SK-N-SH (cell line): ENCODE measurements around the gene RNF13. TPM values are rescaled to one million over a fixed set of nuclear protein-coding genes. Genes with fewer than 3 reads are reported as not detected.

Experiments used
- CTCF ChIA-PET: fragments of 300-600, 350-600 bp; formaldehyde crosslinking; extraction: SDS; loops from one replicate; lab custom pipeline; 2021; lab: Yijun Ruan, JAX
- POLR2A ChIA-PET: fragments of 350-600 bp; sonication (Branson Sonifier 250); formaldehyde crosslinking; extraction: SDS; loops from one replicate; lab custom pipeline; 2020; ENCODE audit warnings: antibody characterized with exemption, inconsistent platforms; lab: Yijun Ruan, JAX
- DNase-seq: peaks from one replicate; pipeline ENCODE4 v3.0.0; 2012
- H2AFZ ChIP-seq: fragments of 200-600 bp; sonication (generic); 2 replicates; pipeline ENCODE4 v1.8.1; 2016; ENCODE audit warnings: antibody characterized with exemption, mild to moderate bottlenecking, low read depth
- H3F3A ChIP-seq: fragments of 200-600 bp; sonication (generic); replicated peaks from 2 replicates; pipeline ENCODE3; 2016; ENCODE audit warnings: antibody characterized with exemption, mild to moderate bottlenecking; ENCODE audit not compliant: insufficient read depth
- H3K27ac ChIP-seq, 2 experiments: fragments of 200-500 bp in 1 of 2; fragments of 200-600 bp in 1 of 2; sonication (Bioruptor generic) in 1 of 2; sonication (generic), shearing (Covaris generic) in 1 of 2; 2 replicates each; pipeline versions ENCODE4 v1.5.1 to v1.6.1; 2014 to 2016; ENCODE audit warnings: low read depth in 2 of 2, inconsistent platforms in 1 of 2, low read length in 1 of 2, mild to moderate bottlenecking in 1 of 2, mixed read lengths in 1 of 2
- H3K27me3 ChIP-seq: fragments of 200-600 bp; sonication (generic), shearing (Covaris generic); 2 replicates; pipeline ENCODE4 v1.6.1; 2016; ENCODE audit warnings: mixed run types; ENCODE audit not compliant: insufficient read depth
- H3K36me3 ChIP-seq, 2 experiments: fragments of 200-500 bp in 1 of 2; fragments of 200-600 bp in 1 of 2; sonication (Bioruptor generic) in 1 of 2; sonication (generic) in 1 of 2; replicated peaks in 1 of 2; 2 replicates each; pipeline versions ENCODE3 to v1.5.1; 2014 to 2016; ENCODE audit warnings: low read length in 1 of 2, mild to moderate bottlenecking in 1 of 2; ENCODE audit not compliant: insufficient read depth in 2 of 2, control insufficient read depth in 1 of 2
- H3K4me1 ChIP-seq, 2 experiments: fragments of 200-500 bp in 1 of 2; fragments of 200-600 bp in 1 of 2; sonication (Bioruptor generic) in 1 of 2; sonication (generic), shearing (Covaris generic) in 1 of 2; 2 replicates each; pipeline versions ENCODE4 v1.5.1 to v1.6.1; 2014 to 2016; ENCODE audit warnings: low read depth in 1 of 2, low read length in 1 of 2, mixed run types in 1 of 2; ENCODE audit not compliant: insufficient read depth in 2 of 2, control insufficient read depth in 1 of 2
- H3K4me2 ChIP-seq: fragments of 200-600 bp; sonication (generic), shearing (Covaris generic); 2 replicates; pipeline ENCODE4 v1.6.1; 2017; ENCODE audit warnings: mixed run types
- H3K4me3 ChIP-seq, 2 experiments: fragments of 200-500 bp in 1 of 2; fragments of 200-600 bp in 1 of 2; sonication (Bioruptor generic) in 1 of 2; sonication (generic), shearing (Covaris generic) in 1 of 2; 2 replicates each; pipeline versions ENCODE4 v1.5.1 to v1.8.1; 2014 to 2016; ENCODE audit warnings: low read depth in 2 of 2, inconsistent platforms in 1 of 2, low read length in 1 of 2, mild to moderate bottlenecking in 1 of 2, mixed read lengths in 1 of 2, moderate library complexity in 1 of 2
- H3K79me2 ChIP-seq: fragments of 200-600 bp; sonication (generic); 2 replicates; pipeline ENCODE4 v1.8.1; 2017; ENCODE audit warnings: mild to moderate bottlenecking; ENCODE audit not compliant: insufficient read depth
- H3K9ac ChIP-seq: fragments of 200-600 bp; sonication (generic); 2 replicates; pipeline ENCODE4 v1.6.1; 2017; ENCODE audit warnings: mixed run types
- H3K9me2 ChIP-seq: fragments of 200-600 bp; sonication (generic); 2 replicates; pipeline ENCODE4 v1.6.1; 2017; ENCODE audit warnings: mixed run types
- H3K9me3 ChIP-seq: fragments of 200-600 bp; sonication (generic); 2 replicates; pipeline ENCODE4 v1.6.1; 2017; ENCODE audit warnings: mixed run types, mild to moderate bottlenecking, moderate library complexity
- H4K20me1 ChIP-seq: fragments of 200-600 bp; sonication (generic); 2 replicates; pipeline ENCODE4 v1.6.1; 2017; ENCODE audit warnings: mild to moderate bottlenecking, mixed run types; ENCODE audit not compliant: insufficient read depth
- EZH2phosphoT487 ChIP-seq: fragments of 200-600 bp; sonication (generic); IDR thresholded peaks from 2 replicates; pipeline ENCODE4 v1.6.1; 2017; ENCODE audit warnings: low read depth, mixed run types, mild to moderate bottlenecking, antibody characterized with exemption, moderate library complexity, borderline replicate concordance
- FOSL2 ChIP-seq: IDR thresholded peaks from 2 replicates; pipeline ENCODE4 v1.4.0; 2012; ENCODE audit warnings: low read depth, mild to moderate bottlenecking, moderate library complexity, borderline replicate concordance
- GABPA ChIP-seq: IDR thresholded peaks from 2 replicates; pipeline ENCODE4 v1.4.0; 2012; ENCODE audit warnings: low read depth, mild to moderate bottlenecking
- GATA2 ChIP-seq: sonication (generic); formaldehyde crosslinking; IDR thresholded peaks from 2 replicates; pipeline ENCODE4 v1.5.0; 2020; ENCODE audit warnings: mild to moderate bottlenecking, missing genetic modification reagents
- MXI1 ChIP-seq: IDR thresholded peaks from 2 replicates; pipeline ENCODE4 v1.6.1; 2012; ENCODE audit warnings: mild to moderate bottlenecking, low read depth, low read length, improper control_type of control experiment
- POLR2AphosphoS5 ChIP-seq: IDR thresholded peaks from 2 replicates; pipeline ENCODE4 v1.6.1; 2012; ENCODE audit warnings: low read depth, low read length
- SIN3A ChIP-seq: IDR thresholded peaks from 2 replicates; pipeline ENCODE4 v1.6.1; 2012; ENCODE audit warnings: low read depth, mild to moderate bottlenecking, low read length, moderate library complexity, borderline replicate concordance
- SMC3 ChIP-seq: IDR thresholded peaks from 2 replicates; pipeline ENCODE4 v1.6.1; 2012; ENCODE audit warnings: low read depth, low read length, improper control_type of control experiment
- TAF1 ChIP-seq: IDR thresholded peaks from 2 replicates; pipeline ENCODE4 v1.6.1; 2012; ENCODE audit warnings: low read depth, mild to moderate bottlenecking, low read length, moderate library complexity, borderline replicate concordance
- TCF12 ChIP-seq: IDR thresholded peaks from 2 replicates; pipeline ENCODE4 v1.4.0; 2012
- TEAD4 ChIP-seq: IDR thresholded peaks from 2 replicates; pipeline ENCODE4 v1.4.0; 2012; ENCODE audit warnings: mild to moderate bottlenecking, borderline replicate concordance; ENCODE audit not compliant: insufficient read depth
- YY1 ChIP-seq: IDR thresholded peaks from 2 replicates; pipeline ENCODE4 v1.4.0; 2012; ENCODE audit warnings: low read depth, mild to moderate bottlenecking
- WGBS: methylation state at CpG from one replicate; pipeline ENCODE4 v1.1.6; 2017; ENCODE audit warnings: low lambda C conversion rate; 5-methylcytosine and 5-hydroxymethylcytosine counted together
- polyA plus RNA-seq, 3 experiments: library from polyadenylated mRNA; depleted of rRNA; stranded (reverse); fragments of >200 nt; gene quantifications; 2 replicates each; pipeline ENCODE4 v1.2.3, GENCODE V29; 2012
- TF ChIP-seq, protein P1 (sequence below): IDR thresholded peaks from 2 replicates; pipeline ENCODE4 v1.4.0; 2012; ENCODE audit warnings: low read depth, borderline replicate concordance
- TF ChIP-seq, protein P2 (sequence below): IDR thresholded peaks from 2 replicates; pipeline ENCODE4; 2012
- TF ChIP-seq, protein P3 (sequence below): fragments of 200-600 bp; sonication (generic); IDR thresholded peaks from 2 replicates; pipeline ENCODE4 v1.6.1; 2017; ENCODE audit warnings: antibody characterized with exemption, mild to moderate bottlenecking, moderate library complexity

Gene RNF13
- polyA plus RNA-seq, 1 of the 3 experiments (the other 2 are of a cell fraction): 14.9 TPM

DNA sequence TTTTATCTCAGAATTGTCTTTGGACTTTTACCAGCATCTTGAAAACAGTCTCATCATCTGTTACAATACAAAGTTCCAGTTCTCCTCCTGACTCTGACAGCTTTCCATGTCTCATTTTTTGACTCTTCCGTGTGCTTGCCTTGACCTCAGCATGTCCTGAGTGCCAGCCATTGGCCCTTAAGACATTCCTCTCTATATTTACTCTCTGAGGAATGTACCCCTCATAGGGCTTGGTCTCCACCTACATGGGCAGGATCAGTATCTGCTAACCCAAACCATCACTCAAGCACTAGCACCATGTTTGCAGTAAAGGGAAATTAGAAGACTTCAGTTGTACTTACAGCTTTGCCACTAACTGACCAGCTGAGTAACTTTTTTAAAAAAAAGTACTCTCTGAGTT, 36.8 kb upstream of the RNF13 start:
- ChIA-PET POLR2A (no interaction called here), CTCF (interaction anchor here (0.9 to 3.2 kb wide), 4 partner anchors 10 to 463 kb away, joined by 3 to 27 read pairs (median 8); no protein-coding TSS in a partner anchor)
- Histone ChIP-seq H3K4me3 (no peak overlapping the region), H3K9me3 (no peaks in the 10 kb centered on the region), H3K27ac (no peak overlapping the region), H3K36me3 (no peaks in the 10 kb centered on the region), H3K4me1 (no peaks in the 10 kb centered on the region), H3K9ac (no peak overlapping the region), H3K27me3 (no peaks in the 10 kb centered on the region), H4K20me1 (no peaks in the 10 kb centered on the region), H3F3A (no peaks in the 10 kb centered on the region), H3K4me2 (no peak overlapping the region), H3K9me2 (no peaks in the 10 kb centered on the region), H2AFZ (no peak overlapping the region), H3K79me2 (no peaks in the 10 kb centered on the region)
- DNase-seq: no peak
- WGBS: 83% methylated on average over 1 of the region's 1 CpG
- TF ChIP-seq, protein P1, sequence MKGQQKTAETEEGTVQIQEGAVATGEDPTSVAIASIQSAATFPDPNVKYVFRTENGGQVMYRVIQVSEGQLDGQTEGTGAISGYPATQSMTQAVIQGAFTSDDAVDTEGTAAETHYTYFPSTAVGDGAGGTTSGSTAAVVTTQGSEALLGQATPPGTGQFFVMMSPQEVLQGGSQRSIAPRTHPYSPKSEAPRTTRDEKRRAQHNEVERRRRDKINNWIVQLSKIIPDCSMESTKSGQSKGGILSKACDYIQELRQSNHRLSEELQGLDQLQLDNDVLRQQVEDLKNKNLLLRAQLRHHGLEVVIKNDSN: no peak
- TF ChIP-seq YY1 (no peak), TAF1 (no peak), GATA2 (no peak), POLR2AphosphoS5 (no peak), EZH2phosphoT487 (no peak), GABPA (no peak), TEAD4 (no peak), SMC3 (no peak), MXI1 (no peak), SIN3A (no peak), FOSL2 (no peak), TCF12 (no peak)
- TF ChIP-seq, protein P2, sequence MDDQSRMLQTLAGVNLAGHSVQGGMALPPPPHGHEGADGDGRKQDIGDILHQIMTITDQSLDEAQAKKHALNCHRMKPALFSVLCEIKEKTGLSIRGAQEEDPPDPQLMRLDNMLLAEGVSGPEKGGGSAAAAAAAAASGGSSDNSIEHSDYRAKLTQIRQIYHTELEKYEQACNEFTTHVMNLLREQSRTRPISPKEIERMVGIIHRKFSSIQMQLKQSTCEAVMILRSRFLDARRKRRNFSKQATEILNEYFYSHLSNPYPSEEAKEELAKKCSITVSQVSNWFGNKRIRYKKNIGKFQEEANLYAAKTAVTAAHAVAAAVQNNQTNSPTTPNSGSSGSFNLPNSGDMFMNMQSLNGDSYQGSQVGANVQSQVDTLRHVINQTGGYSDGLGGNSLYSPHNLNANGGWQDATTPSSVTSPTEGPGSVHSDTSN: no peak
- TF ChIP-seq, protein P3, sequence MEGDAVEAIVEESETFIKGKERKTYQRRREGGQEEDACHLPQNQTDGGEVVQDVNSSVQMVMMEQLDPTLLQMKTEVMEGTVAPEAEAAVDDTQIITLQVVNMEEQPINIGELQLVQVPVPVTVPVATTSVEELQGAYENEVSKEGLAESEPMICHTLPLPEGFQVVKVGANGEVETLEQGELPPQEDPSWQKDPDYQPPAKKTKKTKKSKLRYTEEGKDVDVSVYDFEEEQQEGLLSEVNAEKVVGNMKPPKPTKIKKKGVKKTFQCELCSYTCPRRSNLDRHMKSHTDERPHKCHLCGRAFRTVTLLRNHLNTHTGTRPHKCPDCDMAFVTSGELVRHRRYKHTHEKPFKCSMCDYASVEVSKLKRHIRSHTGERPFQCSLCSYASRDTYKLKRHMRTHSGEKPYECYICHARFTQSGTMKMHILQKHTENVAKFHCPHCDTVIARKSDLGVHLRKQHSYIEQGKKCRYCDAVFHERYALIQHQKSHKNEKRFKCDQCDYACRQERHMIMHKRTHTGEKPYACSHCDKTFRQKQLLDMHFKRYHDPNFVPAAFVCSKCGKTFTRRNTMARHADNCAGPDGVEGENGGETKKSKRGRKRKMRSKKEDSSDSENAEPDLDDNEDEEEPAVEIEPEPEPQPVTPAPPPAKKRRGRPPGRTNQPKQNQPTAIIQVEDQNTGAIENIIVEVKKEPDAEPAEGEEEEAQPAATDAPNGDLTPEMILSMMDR: no peak
